Mammary epithelial cell (primary cell): ENCODE measurements around the gene ZC3H14.

Source experiments
- CTCF ChIP-seq, 2 donors: IDR thresholded peaks in 1 of 2; conservative IDR thresholded peaks in 1 of 2; 2 replicates each; pipeline ENCODE4 v1.5.1; 2011 to 2012; ENCODE audit warnings: inconsistent platforms in 2 of 2, low read length in 2 of 2, mild to moderate bottlenecking in 2 of 2, control low read depth in 1 of 2, low read depth in 1 of 2; ENCODE audit not compliant: insufficient read depth in 1 of 2; ENCODE audit errors: extremely low read depth in 1 of 2
- EZH2 ChIP-seq: IDR thresholded peaks from 2 replicates; pipeline ENCODE4 v1.6.1; 2012; ENCODE audit warnings: low read length, inconsistent platforms, borderline replicate concordance

- no peak for TF ChIP-seq CTCF (conservative IDR thresholded peaks at IDR 0.05 in 1 of 2, IDR thresholded peaks at IDR 0.05 in 1 of 2; ENCODE audit: extremely low read depth in 1 of 2, insufficient read depth in 1 of 2, low read depth in 1 of 2, low read length in 2 of 2)
- TF ChIP-seq EZH2 = no peak
These were observed 34.2 kb downstream of the ZC3H14 start for GRCh38 chr14:88597038-88597437.
